Measurements from ENCODE around the gene RPP30.
"Not testable (repeated sequence)": the region's sequence is repeated elsewhere in the genome, so short reads cannot be mapped to it uniquely, and the experiment has no call there.

Gene RPP30

GRCh38 chr10:90872648-90873020, 860 bp downstream of the RPP30 start:
- no peak for DNase-seq (ENCODE audit: low spot score)

- DNase-seq (ENCODE audit: low spot score), result no peak
Measured at GRCh38 chr10:90879062-90879461, 7.3 kb downstream of the RPP30 start.

DNA sequence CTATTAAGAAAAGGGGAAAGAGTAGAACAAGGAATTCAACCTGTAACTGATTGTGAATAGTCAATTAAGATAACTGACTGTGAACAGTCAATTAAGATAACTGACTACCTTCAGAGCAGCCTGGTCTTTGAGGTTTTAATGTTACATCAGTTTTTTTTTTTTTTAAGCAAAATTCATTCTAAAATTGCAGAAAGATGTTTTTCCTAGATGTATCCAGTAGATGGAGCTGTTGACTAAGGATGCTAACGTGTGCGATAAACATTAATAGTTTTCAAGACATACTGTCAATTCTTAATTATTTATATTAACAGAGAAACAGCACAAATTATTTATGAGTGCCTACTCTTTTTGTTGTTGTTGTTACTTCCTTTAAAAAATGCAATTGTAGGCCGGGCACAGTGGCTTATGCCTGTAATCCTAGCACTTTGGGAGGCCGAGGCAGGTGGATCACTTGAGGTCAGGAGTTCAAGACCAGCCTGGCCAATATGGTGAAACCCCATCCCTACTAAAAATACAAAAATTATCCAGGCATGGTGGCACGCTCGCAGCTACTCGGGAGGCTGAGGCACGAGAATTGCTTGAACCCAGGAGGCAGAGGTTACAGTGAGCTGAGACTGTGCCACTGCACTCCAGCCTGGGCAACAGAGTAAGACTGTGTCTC, 8.4 kb downstream of the RPP30 start:
- not testable (repeated sequence) for DNase-seq (ENCODE audit: low spot score)

GRCh38 chr10:90884431-90884830, 12.7 kb downstream of the RPP30 start:
- DNase-seq (ENCODE audit: low spot score), result no peak

GRCh38 chr10:90885176-90885575, 13.4 kb downstream of the RPP30 start:
- no peak for DNase-seq (ENCODE audit: low spot score)

- no peak for DNase-seq (ENCODE audit: low spot score)
Measured at GRCh38 chr10:90887555-90887954, 15.8 kb downstream of the RPP30 start.

- no peak for DNase-seq (ENCODE audit: low spot score)
Measured at GRCh38 chr10:90888387-90888786, 16.6 kb downstream of the RPP30 start.

DNA sequence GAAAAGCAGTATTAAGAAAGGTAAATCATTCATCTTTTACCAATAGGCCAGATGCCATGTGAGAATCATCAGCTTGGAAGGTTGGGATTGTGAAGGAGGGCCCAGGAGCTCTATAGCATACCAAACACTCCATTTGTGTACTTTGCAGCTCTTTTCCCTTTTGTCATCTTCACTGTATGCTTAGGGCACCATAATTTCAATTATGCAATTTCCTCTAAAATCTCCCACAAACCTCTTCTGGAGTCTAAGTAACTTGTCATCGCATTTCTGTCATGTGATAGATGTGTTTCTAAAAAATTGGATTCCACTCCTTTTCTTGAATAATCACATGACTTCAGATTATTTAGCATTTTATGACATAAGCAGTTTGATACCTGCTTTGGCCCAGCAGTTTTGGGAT, 17.9 kb downstream of the RPP30 start:
- DNase-seq (ENCODE audit: low spot score), result no peak

- DNase-seq (ENCODE audit: low spot score), result no peak
Measured at GRCh38 chr10:90890347-90890746, 18.6 kb downstream of the RPP30 start.

GRCh38 chr10:90893190-90893589, 21.4 kb downstream of the RPP30 start:
- DNase-seq (ENCODE audit: low spot score), result no peak

DNA sequence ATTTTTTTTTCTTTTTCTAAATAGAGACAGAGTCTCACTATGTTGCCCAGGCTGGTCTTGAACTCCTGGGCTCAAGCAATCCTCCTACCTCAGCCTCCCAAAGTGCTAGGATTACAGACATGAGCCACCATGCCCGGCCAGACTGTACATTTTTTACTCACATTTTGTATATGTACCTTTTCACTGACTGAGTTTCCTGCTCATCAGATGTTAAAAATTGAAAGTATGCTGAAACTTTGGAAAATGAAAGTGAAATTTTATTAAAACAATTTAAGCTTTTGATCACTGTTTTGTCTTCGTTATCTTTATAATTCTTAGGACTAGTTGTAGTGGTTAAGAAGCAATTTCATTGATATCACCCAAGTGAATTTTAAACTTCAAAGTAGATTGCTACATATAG, 25.1 kb downstream of the RPP30 start:
- DNase-seq (ENCODE audit: low spot score), result not testable (repeated sequence)

- no peak for DNase-seq (ENCODE audit: low spot score)
Measured at GRCh38 chr10:90905925-90906324, 34.2 kb downstream of the RPP30 start.

GRCh38 chr10:90906596-90906995, 34.8 kb downstream of the RPP30 start:
- DNase-seq (ENCODE audit: low spot score), result no peak

DNA sequence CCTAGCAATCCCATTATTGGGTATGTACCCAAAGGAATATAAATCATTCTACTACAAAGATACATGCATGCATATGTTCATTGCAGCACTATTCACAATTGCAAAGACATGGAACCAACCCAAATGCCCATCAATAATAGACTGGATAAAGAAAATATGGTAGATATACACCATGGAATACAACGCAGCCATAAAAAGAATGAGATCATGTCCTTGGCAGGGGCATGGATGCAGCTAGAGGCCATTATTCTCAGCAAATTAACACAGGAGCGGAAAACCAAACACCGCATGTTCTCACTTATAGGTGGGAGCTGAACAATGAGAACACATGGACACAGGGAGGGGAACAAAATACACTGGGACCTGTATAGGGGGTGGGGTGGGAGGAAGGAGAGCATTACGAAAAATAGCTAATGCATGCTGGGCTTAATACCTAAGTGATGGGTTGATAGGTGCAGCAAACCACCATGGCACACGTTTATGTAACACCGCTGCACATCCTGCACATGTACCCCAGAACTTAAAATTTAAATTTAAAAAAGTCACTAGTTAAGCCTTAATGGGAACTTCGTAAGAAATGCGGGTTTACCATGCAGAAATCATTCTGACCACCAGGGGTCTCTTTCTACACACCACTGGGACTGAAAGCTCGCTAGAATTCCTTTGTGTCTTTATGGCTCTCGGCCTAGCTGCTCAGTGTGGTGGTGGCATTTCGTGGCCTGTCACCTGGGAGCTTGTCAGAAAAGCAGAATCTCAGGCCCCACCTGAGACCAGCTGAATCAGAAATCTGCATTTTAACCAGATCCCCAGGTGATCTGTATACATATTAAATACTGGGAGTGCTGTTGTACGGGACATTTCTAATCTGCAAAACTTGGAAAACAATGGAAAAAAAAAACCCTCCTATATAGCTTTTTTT, 39.6 kb downstream of the RPP30 start:
- DNase-seq (ENCODE audit: low spot score), result peak; percentile 83

DNA sequence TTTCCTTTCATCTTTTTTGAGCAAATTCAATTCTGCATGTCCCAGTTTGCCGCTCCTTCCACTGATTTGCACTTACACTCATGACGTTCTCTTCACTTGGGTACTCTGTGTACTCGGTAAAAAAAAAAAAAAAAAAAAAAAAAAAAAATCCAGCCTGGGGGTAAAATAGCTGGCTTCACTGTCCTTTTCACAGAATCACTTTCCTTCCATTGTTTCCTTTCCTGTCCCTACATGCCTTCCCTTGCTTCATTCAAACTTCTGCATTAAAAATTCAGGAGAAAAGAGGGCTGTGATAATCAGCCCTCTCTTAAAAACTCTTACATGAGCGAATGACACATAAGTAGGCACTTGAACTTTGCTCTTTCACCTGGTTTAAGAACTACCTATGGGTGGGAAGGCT, 40.4 kb downstream of the RPP30 start:
- DNase-seq (ENCODE audit: low spot score), result no peak

GRCh38 chr10:90912854-90913479, 41.2 kb downstream of the RPP30 start:
- no peak for DNase-seq (ENCODE audit: low spot score)

- DNase-seq (ENCODE audit: low spot score), result no peak
Measured at GRCh38 chr10:90913774-90914420, 42.1 kb downstream of the RPP30 start.

GRCh38 chr10:90914992-90915765, 43.4 kb downstream of the RPP30 start:
- no peak for DNase-seq (ENCODE audit: low spot score)

DNA sequence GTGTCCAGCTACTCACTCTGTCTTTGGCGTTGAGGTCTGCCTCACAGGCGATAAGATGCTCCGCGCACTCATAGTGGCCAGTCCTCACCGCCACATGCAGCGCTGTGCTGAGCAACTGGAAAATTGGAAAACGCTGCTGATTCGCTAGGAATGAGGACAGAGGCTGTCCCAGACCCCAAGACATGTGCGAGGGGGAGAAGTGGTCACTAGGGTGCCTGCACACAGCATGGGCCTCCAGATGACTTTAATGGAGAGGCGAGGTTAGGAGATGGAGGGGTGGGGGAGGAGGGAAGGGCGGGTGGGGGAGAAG, 43.9 kb downstream of the RPP30 start:
- DNase-seq (ENCODE audit: low spot score), result no peak

- DNase-seq (ENCODE audit: low spot score), result no peak
Measured at GRCh38 chr10:90916392-90917237, 44.8 kb downstream of the RPP30 start.

All from globus pallidus (tissue), 1 donor.